Spleen (tissue), 11 donors: ENCODE measurements around the gene RAD9A. TPM values are rescaled to one million over a fixed set of nuclear protein-coding genes. Genes with fewer than 3 reads are reported as not detected.

Source experiments
- DNase-seq: peaks from one replicate; pipeline ENCODE4 v3.0.0-alpha.2; 2020
- H3K27ac ChIP-seq, 8 donors: fragments of 200-600 bp; sonication (generic) in 7 of 8; 1 replicate in 4 of 8; 2 replicates in 4 of 8; pipeline versions ENCODE4 v1.5.0 to v1.8.0; 2016 to 2021; ENCODE audit warnings: inconsistent platforms in 4 of 8, mild to moderate bottlenecking in 4 of 8, moderate library complexity in 1 of 8
- H3K27me3 ChIP-seq, 7 donors: fragments of 200-600 bp; sonication (generic) in 6 of 7; replicated peaks in 1 of 7; 1 replicate in 4 of 7; 2 replicates in 3 of 7; pipeline versions ENCODE4 v1.5.0 to v1.8.0; 2016 to 2021; ENCODE audit warnings: inconsistent platforms in 3 of 7, mild to moderate bottlenecking in 1 of 7
- H3K36me3 ChIP-seq, 6 donors: fragments of 200-600 bp; sonication (generic) in 5 of 6; 1 replicate in 4 of 6; 2 replicates in 2 of 6; pipeline versions ENCODE4 v1.5.0 to v1.8.0; 2016 to 2021; ENCODE audit warnings: inconsistent platforms in 2 of 6
- H3K4me1 ChIP-seq, 6 donors: fragments of 200-600 bp; sonication (generic) in 5 of 6; 1 replicate in 3 of 6; 2 replicates in 3 of 6; pipeline versions ENCODE4 v1.5.0 to v1.8.0; 2016 to 2021; ENCODE audit warnings: inconsistent platforms in 3 of 6
- H3K4me3 ChIP-seq, 8 donors: fragments of 200-600 bp; sonication (generic) in 7 of 8; 1 replicate in 4 of 8; 2 replicates in 4 of 8; pipeline versions ENCODE4 v1.5.0 to v1.8.0; 2016 to 2021; ENCODE audit warnings: inconsistent platforms in 4 of 8, mild to moderate bottlenecking in 4 of 8, moderate library complexity in 2 of 8
- H3K9me3 ChIP-seq, 8 donors: fragments of 200-600 bp; sonication (generic) in 7 of 8; 1 replicate in 4 of 8; 2 replicates in 4 of 8; pipeline versions ENCODE4 v1.5.0 to v1.8.0; 2016 to 2021; ENCODE audit warnings: inconsistent platforms in 4 of 8
- CTCF ChIP-seq, 11 experiments: fragments of 200-600 bp in 7 of 11; fragments of 450-650 bp in 4 of 11; sonication (generic) in 4 of 11; IDR thresholded peaks in 8 of 11; conservative IDR thresholded peaks in 3 of 11; 1 replicate in 7 of 11; 2 replicates in 4 of 11; pipeline versions ENCODE4 v1.4.0 to v1.8.0; 2016 to 2021; ENCODE audit warnings: antibody characterized with exemption in 11 of 11, inconsistent platforms in 4 of 11, mild to moderate bottlenecking in 1 of 11
- POLR2A ChIP-seq, 3 donors: fragments of 450-650 bp; IDR thresholded peaks; one replicate each; pipeline ENCODE4 v1.5.1; 2017; ENCODE audit warnings: antibody characterized with exemption in 3 of 3, mild to moderate bottlenecking in 1 of 3
- POLR2AphosphoS5 ChIP-seq, 3 donors: sonication (generic); formaldehyde crosslinking; IDR thresholded peaks; one replicate each; pipeline ENCODE4 v1.5.1; 2017; ENCODE audit warnings: antibody characterized with exemption in 3 of 3
- WGBS, 5 donors: extraction: QIAGEN DNeasy Blood & Tissue Kit in 3 of 5; methylation state at CpG; one replicate each; pipeline versions ENCODE4 v1.1.5 to v1.1.7; 2013 to 2018; 5-methylcytosine and 5-hydroxymethylcytosine counted together
- intact Hi-C: fragments of 100-400 bp; cut with DNase I; formaldehyde crosslinking; loops from one replicate; pipeline ENCODE4 v1.15.0; 2023; ENCODE audit warnings: low total_unique reads
- polyA plus RNA-seq, 3 donors: library from polyadenylated mRNA; stranded (reverse); fragments of 200-250 nt; gene quantifications; one replicate each; pipeline ENCODE4 v1.2.1, GENCODE V29; 2013
- total RNA-seq, 7 donors: library from RNA; depleted of rRNA in 3 of 7; stranded (reverse); fragments of >200 nt in 3 of 7; fragmentation: NEBNext Ultra II Directional in 4 of 7; extraction: Animal tissue kit (Norgen Biotek cat#: 25700) in 4 of 7; gene quantifications; one replicate each; pipeline versions ENCODE4 v1.1.0 to v1.2.1, GENCODE V29; 2016 to 2021
- donor health status: healthy with polysubstance abuse.
- donor health status: DM: no; HTN: no; CAD: no; lungs with moderate emphysema.
- donor health status: DM: no; HTN: no; CAD: no.
- donor health status: Bipolar disorder and iron deficiency.
- donor health status: healthy.
- donor health status: DM: no; HTN: no; CAD: no.
- donor health status: DM: yes; HTN: yes; CAD: no.

Gene RAD9A
- total and polyA plus RNA-seq, 10 donors = 18.2 to 44.8 (median 30.1) TPM

- Histone ChIP-seq H3K4me1 (peaks cover 12 to 70% (median 35%) of the 10 kb centered on the region in 6 donors), H3K36me3 (peaks cover 0 to 28% (median 9%) of the 10 kb centered on the region in 6 donors), H3K27me3 (no peaks in the 10 kb centered on the region), H3K27ac (peak overlapping the region; percentile 78 to 93 (median 84)), H3K9me3 (no peaks in the 10 kb centered on the region), H3K4me3 (peak overlapping the region; percentile 74 to 97 (median 90))
- no peak for DNase-seq
- TF ChIP-seq POLR2AphosphoS5 (IDR thresholded peaks at IDR 0.05) (no peak), POLR2A (IDR thresholded peaks at IDR 0.05) (no peak), CTCF (IDR thresholded peaks at IDR 0.05 in 8 of 11, conservative IDR thresholded peaks at IDR 0.05 in 3 of 11) (no peak)
- WGBS, 5 donors = 12 to 21% (median 16%) methylated on average over 14 to 15 of the region's 15 CpGs
- intact Hi-C loops = no loop called here
Measured at GRCh38 chr11:67390947-67391303, 861 bp upstream of the RAD9A start.

- intact Hi-C loops = no loop called here
- peak overlapping the region; percentile 78 to 93 (median 84) for H3K27ac ChIP-seq
- H3K4me3 ChIP-seq = peak overlapping the region; percentile 74 to 97 (median 90)
- TF ChIP-seq POLR2AphosphoS5 (IDR thresholded peaks at IDR 0.05) (no peak), CTCF (IDR thresholded peaks at IDR 0.05 in 8 of 11, conservative IDR thresholded peaks at IDR 0.05 in 3 of 11) (no peak), POLR2A (IDR thresholded peaks at IDR 0.05) (no peak)
- H3K9me3 ChIP-seq = no peaks in the 10 kb centered on the region
- H3K4me1 ChIP-seq = peaks cover 21 to 77% (median 45%) of the 10 kb centered on the region in 6 donors
- H3K36me3 ChIP-seq = peaks cover 0 to 42% (median 16%) of the 10 kb centered on the region in 6 donors
- no peaks in the 10 kb centered on the region for H3K27me3 ChIP-seq
- DNase-seq = no peak
- 10 to 12% (median 11%) methylated on average over 23 to 31 of the region's 31 CpGs for WGBS, 5 donors
Measured at GRCh38 chr11:67392183-67392715, 463 bp downstream of the RAD9A start.

GRCh38 chr11:67393437-67393836 lies 1.7 kb downstream of the RAD9A start:
- H3K4me1 ChIP-seq = peaks cover 24 to 89% (median 55%) of the 10 kb centered on the region in 6 donors
- peak; percentile 77 for DNase-seq
- H3K9me3 ChIP-seq = no peaks in the 10 kb centered on the region
- no peak for TF ChIP-seq POLR2A (IDR thresholded peaks at IDR 0.05)
- peak in 1 of 3 donors; percentile 15 for TF ChIP-seq POLR2AphosphoS5 (IDR thresholded peaks at IDR 0.05)
- peaks cover 0 to 54% (median 28%) of the 10 kb centered on the region in 6 donors for H3K36me3 ChIP-seq
- intact Hi-C loops = no loop called here
- H3K27me3 ChIP-seq = no peaks in the 10 kb centered on the region
- H3K4me3 ChIP-seq = no peak overlapping the region
- no peak overlapping the region for H3K27ac ChIP-seq
- WGBS, 5 donors = 92 to 94% (median 93%) methylated on average over 17 to 18 of the region's 18 CpGs

- Histone ChIP-seq H3K4me1 (peaks cover 27 to 92% (median 60%) of the 10 kb centered on the region in 6 donors), H3K36me3 (peaks cover 0 to 59% (median 34%) of the 10 kb centered on the region in 6 donors), H3K9me3 (no peaks in the 10 kb centered on the region), H3K27ac (peak overlapping the region in 1 of 8 donors; percentile 4), H3K4me3 (no peak overlapping the region), H3K27me3 (no peaks in the 10 kb centered on the region)
- DNase-seq = no peak
- WGBS, 5 donors = 70 to 90% (median 79%) methylated on average over 3 to 5 of the region's 5 CpGs
- no peak for TF ChIP-seq POLR2A (IDR thresholded peaks at IDR 0.05)
- TF ChIP-seq CTCF (IDR thresholded peaks at IDR 0.05 in 8 of 11, conservative IDR thresholded peaks at IDR 0.05 in 3 of 11) = no peak
- no peak for TF ChIP-seq POLR2AphosphoS5 (IDR thresholded peaks at IDR 0.05)
- intact Hi-C loops = no loop called here
Measured at GRCh38 chr11:67393990-67394389, 2.2 kb downstream of the RAD9A start.
